H9 (cell line): ENCODE data around the gene NOXA1. TPM values are rescaled to one million over a fixed set of nuclear protein-coding genes. Genes with fewer than 3 reads are reported as not detected.

Experiments used
- DNase-seq: peaks from one replicate; pipeline ENCODE4 v3.0.0-alpha.2; 2017
- H2AFZ ChIP-seq: one replicate; pipeline ENCODE4 v1.6.1; 2013; ENCODE audit warnings: mild to moderate bottlenecking, low read length, control low read depth, moderate library complexity
- H2AK5ac ChIP-seq: 2 replicates; pipeline ENCODE4 v1.6.1; 2013; ENCODE audit warnings: low read length, control low read depth, mixed read lengths; ENCODE audit not compliant: insufficient read length
- H2BK120ac ChIP-seq: one replicate; pipeline ENCODE4 v1.6.1; 2013; ENCODE audit warnings: low read depth, mild to moderate bottlenecking, low read length, control low read depth, inconsistent platforms; ENCODE audit not compliant: poor library complexity, severe bottlenecking
- H2BK12ac ChIP-seq: 2 replicates; pipeline ENCODE4 v1.6.1; 2013; ENCODE audit warnings: low read length, control low read depth, mixed read lengths, low read depth; ENCODE audit not compliant: insufficient read length
- H2BK15ac ChIP-seq: 2 replicates; pipeline ENCODE4 v1.6.1; 2013; ENCODE audit warnings: low read depth, low read length, control low read depth
- H2BK20ac ChIP-seq: one replicate; pipeline ENCODE4 v1.6.1; 2013; ENCODE audit warnings: low read depth, mild to moderate bottlenecking, low read length, control low read depth, inconsistent platforms; ENCODE audit not compliant: poor library complexity, severe bottlenecking
- H2BK5ac ChIP-seq: 2 replicates; pipeline ENCODE4 v1.6.1; 2013; ENCODE audit warnings: low read length, control low read depth, mixed read lengths; ENCODE audit not compliant: insufficient read length
- H3K14ac ChIP-seq: 2 replicates; pipeline ENCODE4 v1.6.1; 2013; ENCODE audit warnings: low read length, control low read depth; ENCODE audit not compliant: insufficient read depth
- H3K18ac ChIP-seq: 2 replicates; pipeline ENCODE4 v1.6.1; 2013; ENCODE audit warnings: low read depth, mild to moderate bottlenecking, mixed read lengths, low read length, control low read depth; ENCODE audit not compliant: insufficient read length
- H3K23ac ChIP-seq: 2 replicates; pipeline ENCODE4 v1.6.1; 2013; ENCODE audit warnings: low read length, control low read depth, mixed read lengths, low read depth; ENCODE audit not compliant: insufficient read length
- H3K23me2 ChIP-seq: 2 replicates; pipeline ENCODE4 v1.6.1; 2013; ENCODE audit warnings: low read depth, mild to moderate bottlenecking, mixed read lengths, low read length, control low read depth; ENCODE audit not compliant: insufficient read length, poor library complexity, severe bottlenecking
- H3K27ac ChIP-seq: 2 replicates; pipeline ENCODE4 v1.5.1; 2013; ENCODE audit warnings: low read length, control low read depth, mixed read lengths, low read depth; ENCODE audit not compliant: insufficient read length
- H3K27me3 ChIP-seq: 2 replicates; pipeline ENCODE4 v1.6.1; 2013; ENCODE audit warnings: low read length, control low read depth, inconsistent platforms; ENCODE audit not compliant: insufficient read depth
- H3K4ac ChIP-seq: 2 replicates; pipeline ENCODE4 v1.6.1; 2013; ENCODE audit warnings: low read depth, mild to moderate bottlenecking, control low read depth, inconsistent platforms, low read length, moderate library complexity
- H3K4me1 ChIP-seq: 2 replicates; pipeline ENCODE4 v1.6.1; 2013; ENCODE audit warnings: low read length, control low read depth, inconsistent platforms; ENCODE audit not compliant: insufficient read depth
- H3K4me2 ChIP-seq: 2 replicates; pipeline ENCODE4 v1.6.1; 2013; ENCODE audit warnings: low read length, control low read depth, mixed read lengths; ENCODE audit not compliant: insufficient read length, insufficient read depth
- H3K56ac ChIP-seq: 2 replicates; pipeline ENCODE4 v1.6.1; 2013; ENCODE audit warnings: low read depth, mild to moderate bottlenecking, mixed read lengths, low read length, control low read depth; ENCODE audit not compliant: insufficient read length
- H3K79me1 ChIP-seq: 2 replicates; pipeline ENCODE4 v1.6.1; 2013; ENCODE audit warnings: low read depth, mild to moderate bottlenecking, moderate library complexity, low read length, control low read depth, inconsistent platforms; ENCODE audit not compliant: insufficient read depth, poor library complexity, severe bottlenecking
- H3K79me2 ChIP-seq: 2 replicates; pipeline ENCODE4 v1.6.1; 2013; ENCODE audit warnings: low read length, control low read depth, inconsistent platforms; ENCODE audit not compliant: insufficient read depth
- H3K9ac ChIP-seq: 2 replicates; pipeline ENCODE4 v1.6.1; 2013; ENCODE audit warnings: low read length, control low read depth, mixed read lengths; ENCODE audit not compliant: insufficient read length; ENCODE audit errors: extremely low read depth
- H3K9me3 ChIP-seq: one replicate; pipeline ENCODE4 v1.6.1; 2013; ENCODE audit warnings: low read depth, low read length, inconsistent platforms; ENCODE audit not compliant: control insufficient read depth
- H3T11ph ChIP-seq: one replicate; pipeline ENCODE4 v1.6.1; 2013; ENCODE audit warnings: mild to moderate bottlenecking, low read length, control low read depth, inconsistent platforms
- H4K20me1 ChIP-seq: one replicate; pipeline ENCODE4 v1.6.1; 2013; ENCODE audit not compliant: control insufficient read depth, insufficient read length, insufficient read depth
- H4K5ac ChIP-seq: 2 replicates; pipeline ENCODE4 v1.6.1; 2013; ENCODE audit warnings: low read depth, mild to moderate bottlenecking, mixed read lengths, low read length, control low read depth; ENCODE audit not compliant: insufficient read length
- H4K8ac ChIP-seq: replicated peaks from 2 replicates; pipeline ENCODE4 v1.6.1; 2013; ENCODE audit warnings: low read length, control low read depth, mixed read lengths, low read depth; ENCODE audit not compliant: insufficient read length
- H4K91ac ChIP-seq: 2 replicates; pipeline ENCODE4 v1.6.1; 2013; ENCODE audit warnings: low read depth, mild to moderate bottlenecking, moderate library complexity, mixed read lengths, low read length, control low read depth; ENCODE audit not compliant: insufficient read length
- H3K27ac Mint-ChIP-seq, 3 experiments: 2 replicates in 2 of 3; 3 replicates in 1 of 3; pipeline ENCODE4 v1.8.0; 2020 to 2021; ENCODE audit warnings: mixed read lengths in 3 of 3, mild to moderate bottlenecking in 1 of 3, moderate library complexity in 1 of 3
- H3K27me3 Mint-ChIP-seq: 2 replicates; pipeline ENCODE4 v1.8.0; 2021; ENCODE audit warnings: low read depth, mild to moderate bottlenecking, moderate library complexity, mixed read lengths
- H3K36me3 Mint-ChIP-seq, 3 experiments: 2 replicates in 2 of 3; 3 replicates in 1 of 3; pipeline ENCODE4 v1.8.0; 2020 to 2021; ENCODE audit warnings: low read depth in 3 of 3, mixed read lengths in 3 of 3; ENCODE audit not compliant: insufficient read depth in 1 of 3
- H3K4me1 Mint-ChIP-seq, 2 experiments: 2 replicates each; pipeline ENCODE4 v1.8.0; 2020; ENCODE audit warnings: mixed read lengths in 2 of 2
- H3K4me3 Mint-ChIP-seq, 2 experiments: 2 replicates in 1 of 2; 3 replicates in 1 of 2; pipeline ENCODE4 v1.8.0; 2020 to 2021; ENCODE audit warnings: mild to moderate bottlenecking in 2 of 2, mixed read lengths in 2 of 2, moderate library complexity in 1 of 2
- H3K9me3 Mint-ChIP-seq, 2 experiments: 2 replicates in 1 of 2; 3 replicates in 1 of 2; pipeline ENCODE4 v1.8.0; 2020; ENCODE audit warnings: mild to moderate bottlenecking in 2 of 2, mixed read lengths in 2 of 2, moderate library complexity in 1 of 2
- WGBS: extraction: QIAGEN DNeasy Blood & Tissue Kit; methylation state at CpG from one replicate; pipeline ENCODE4 v1.1.7; 2013; ENCODE audit warnings: missing lambda C conversion rate, low lambda C conversion rate, mixed read lengths; ENCODE audit not compliant: insufficient read length; ENCODE audit errors: extremely low coverage; 5-methylcytosine and 5-hydroxymethylcytosine counted together
- total RNA-seq: library from RNA; stranded (reverse); gene quantifications from 2 replicates; pipeline ENCODE4 v1.2.1, GENCODE V29; 2021
- TF ChIP-seq, protein P1 (sequence below): fragments of 200-600 bp; sonication (generic); conservative IDR thresholded peaks from 3 replicates; pipeline ENCODE4 v1.8.0; 2021; ENCODE audit warnings: antibody characterized with exemption, mild to moderate bottlenecking

Gene NOXA1
- total RNA-seq, 1 experiment from 2014 or later, result 2.0 TPM

DNA sequence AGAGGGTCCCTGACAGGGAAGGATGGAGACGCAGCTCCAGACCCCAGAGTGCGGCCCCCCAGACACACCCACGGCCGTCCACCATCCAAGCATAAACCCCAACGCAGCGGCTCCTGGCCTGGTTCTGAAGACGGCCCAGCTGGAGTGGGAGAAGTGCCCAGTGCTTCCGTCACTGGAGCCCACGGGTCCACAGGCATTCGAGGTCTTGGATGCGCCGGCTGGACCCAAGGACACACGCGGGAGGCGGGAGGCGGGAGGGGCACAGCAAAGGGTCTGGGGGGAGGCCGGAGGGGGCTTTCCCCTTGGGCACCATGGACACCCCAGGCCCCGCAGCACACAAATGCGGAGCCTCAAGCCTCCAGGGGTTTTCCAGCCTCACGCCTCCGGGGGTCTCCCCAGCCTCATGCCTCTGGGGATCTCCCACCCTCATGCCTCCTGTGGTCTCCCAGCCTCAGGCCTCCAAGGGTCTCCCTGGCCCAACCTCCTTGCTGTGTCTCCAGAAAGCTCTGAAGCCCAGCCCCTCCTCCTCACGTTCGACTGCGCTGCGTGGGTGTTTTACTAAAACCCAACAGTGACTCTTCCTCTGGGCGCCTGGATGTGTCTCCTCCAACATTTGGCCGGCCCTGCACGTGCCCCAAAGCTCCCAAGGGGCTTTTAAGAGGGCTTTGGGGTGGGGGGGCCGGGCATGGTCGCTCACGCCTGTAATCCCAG, 15.4 kb upstream of the NOXA1 start:
- Histone ChIP-seq H4K5ac (no peak overlapping the region), H3T11ph (no peak overlapping the region), H3K23me2 (peaks cover 3% of the 10 kb centered on the region), H2AFZ (no peak overlapping the region), H2BK5ac (no peak overlapping the region), H3K79me1 (no peaks in the 10 kb centered on the region), H2BK20ac (no peak overlapping the region), H3K27ac (no peak overlapping the region), H2BK120ac (no peak overlapping the region), H2AK5ac (no peak overlapping the region), H3K4ac (no peak overlapping the region), H3K14ac (no peak overlapping the region), H4K8ac (no peak overlapping the region), H3K79me2 (no peaks in the 10 kb centered on the region), H3K18ac (no peak overlapping the region), H2BK12ac (no peak overlapping the region), H3K9me3 (no peaks in the 10 kb centered on the region), H3K4me1 (no peaks in the 10 kb centered on the region), H3K23ac (no peak overlapping the region), H3K56ac (no peak overlapping the region), H2BK15ac (no peak overlapping the region), H3K4me2 (no peak overlapping the region), H4K20me1 (no peaks in the 10 kb centered on the region), H4K91ac (no peak overlapping the region), H3K9ac (no peak overlapping the region), H3K27me3 (no peaks in the 10 kb centered on the region)
- Mint-ChIP-seq H3K4me1 (peaks cover 0 to 5% of the 10 kb centered on the region in 2 experiments; a peak in 1 of 4 replicates), H3K36me3 (peaks cover under 1 to 2% (median under 1%) of the 10 kb centered on the region in 3 experiments; a peak in 5 of 7 replicates), H3K27me3 (peaks cover 8% of the 10 kb centered on the region; the same call in 1 of the 2 replicates), H3K9me3 (no peaks in the 10 kb centered on the region), H3K27ac (no peak overlapping the region), H3K4me3 (no peak overlapping the region; a peak in 2 of 5 replicates)
- WGBS, result no CpG with 5 or more reads among the region's 31 CpGs
- peak; percentile 35 for DNase-seq
- TF ChIP-seq, protein P1, sequence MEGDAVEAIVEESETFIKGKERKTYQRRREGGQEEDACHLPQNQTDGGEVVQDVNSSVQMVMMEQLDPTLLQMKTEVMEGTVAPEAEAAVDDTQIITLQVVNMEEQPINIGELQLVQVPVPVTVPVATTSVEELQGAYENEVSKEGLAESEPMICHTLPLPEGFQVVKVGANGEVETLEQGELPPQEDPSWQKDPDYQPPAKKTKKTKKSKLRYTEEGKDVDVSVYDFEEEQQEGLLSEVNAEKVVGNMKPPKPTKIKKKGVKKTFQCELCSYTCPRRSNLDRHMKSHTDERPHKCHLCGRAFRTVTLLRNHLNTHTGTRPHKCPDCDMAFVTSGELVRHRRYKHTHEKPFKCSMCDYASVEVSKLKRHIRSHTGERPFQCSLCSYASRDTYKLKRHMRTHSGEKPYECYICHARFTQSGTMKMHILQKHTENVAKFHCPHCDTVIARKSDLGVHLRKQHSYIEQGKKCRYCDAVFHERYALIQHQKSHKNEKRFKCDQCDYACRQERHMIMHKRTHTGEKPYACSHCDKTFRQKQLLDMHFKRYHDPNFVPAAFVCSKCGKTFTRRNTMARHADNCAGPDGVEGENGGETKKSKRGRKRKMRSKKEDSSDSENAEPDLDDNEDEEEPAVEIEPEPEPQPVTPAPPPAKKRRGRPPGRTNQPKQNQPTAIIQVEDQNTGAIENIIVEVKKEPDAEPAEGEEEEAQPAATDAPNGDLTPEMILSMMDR, result no peak
